ENCODE measurements around the gene MERTK.
A peak's percentile ranks its signal among the peaks of the same experiment; 100 is the strongest.

MERTK gene

DNA sequence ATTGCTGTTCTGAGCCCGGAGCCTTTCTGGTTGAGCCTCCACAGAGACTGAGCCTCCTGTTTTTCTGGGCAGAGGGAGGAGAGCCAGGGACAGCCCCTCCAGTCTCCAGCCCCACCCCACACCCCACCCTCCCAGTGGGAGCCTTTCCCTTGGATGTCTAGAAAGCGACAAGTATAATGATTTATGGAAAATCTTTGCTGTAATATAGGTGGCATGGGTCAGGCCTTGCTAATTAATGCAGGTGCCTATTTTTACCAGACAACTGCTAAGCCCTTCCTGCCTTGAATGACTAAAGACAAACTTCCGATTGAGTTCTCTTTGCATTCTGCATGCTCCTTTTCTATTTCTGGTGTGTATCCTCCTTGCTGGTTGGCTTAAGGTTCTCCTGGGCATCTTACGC lies 43.1 kb downstream of the MERTK start:
- H3K27ac ChIP-seq = no peak overlapping the region
- no peak for TF ChIP-seq ZFX (IDR thresholded peaks at IDR 0.05)
- TF ChIP-seq, protein P1, sequence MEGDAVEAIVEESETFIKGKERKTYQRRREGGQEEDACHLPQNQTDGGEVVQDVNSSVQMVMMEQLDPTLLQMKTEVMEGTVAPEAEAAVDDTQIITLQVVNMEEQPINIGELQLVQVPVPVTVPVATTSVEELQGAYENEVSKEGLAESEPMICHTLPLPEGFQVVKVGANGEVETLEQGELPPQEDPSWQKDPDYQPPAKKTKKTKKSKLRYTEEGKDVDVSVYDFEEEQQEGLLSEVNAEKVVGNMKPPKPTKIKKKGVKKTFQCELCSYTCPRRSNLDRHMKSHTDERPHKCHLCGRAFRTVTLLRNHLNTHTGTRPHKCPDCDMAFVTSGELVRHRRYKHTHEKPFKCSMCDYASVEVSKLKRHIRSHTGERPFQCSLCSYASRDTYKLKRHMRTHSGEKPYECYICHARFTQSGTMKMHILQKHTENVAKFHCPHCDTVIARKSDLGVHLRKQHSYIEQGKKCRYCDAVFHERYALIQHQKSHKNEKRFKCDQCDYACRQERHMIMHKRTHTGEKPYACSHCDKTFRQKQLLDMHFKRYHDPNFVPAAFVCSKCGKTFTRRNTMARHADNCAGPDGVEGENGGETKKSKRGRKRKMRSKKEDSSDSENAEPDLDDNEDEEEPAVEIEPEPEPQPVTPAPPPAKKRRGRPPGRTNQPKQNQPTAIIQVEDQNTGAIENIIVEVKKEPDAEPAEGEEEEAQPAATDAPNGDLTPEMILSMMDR (conservative IDR thresholded peaks at IDR 0.05) = no peak

DNA sequence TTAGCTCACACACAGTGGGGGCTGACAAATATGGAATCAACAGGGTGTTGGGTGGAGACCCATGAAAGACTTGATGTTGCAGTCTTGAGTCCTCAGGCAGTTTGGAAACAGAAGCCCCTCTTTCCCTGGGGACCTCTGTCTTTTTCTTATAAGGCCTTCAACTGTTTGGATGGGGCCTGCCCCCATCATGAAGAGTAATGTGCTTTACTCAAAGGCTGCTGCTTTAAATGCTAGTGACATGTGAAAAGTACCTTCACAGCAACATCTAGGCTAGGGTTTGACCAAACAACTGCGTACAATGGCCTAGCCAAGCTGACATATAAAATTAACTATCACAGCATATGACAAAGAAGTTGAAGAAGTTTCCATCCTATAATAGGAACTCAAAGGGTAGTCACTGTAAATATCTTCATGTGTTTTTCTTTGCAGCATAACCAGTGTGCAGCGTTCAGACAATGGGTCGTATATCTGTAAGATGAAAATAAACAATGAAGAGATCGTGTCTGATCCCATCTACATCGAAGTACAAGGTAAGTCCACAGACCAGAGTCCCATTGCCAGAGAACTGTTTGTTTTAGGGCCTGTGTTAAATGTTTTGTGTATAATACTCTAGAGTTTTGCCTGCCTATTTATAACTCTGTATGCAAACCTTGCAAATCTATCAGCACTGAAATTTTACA lies 46.3 kb downstream of the MERTK start:
- TF ChIP-seq, protein P1 (conservative IDR thresholded peaks at IDR 0.05) = no peak
- no peak for TF ChIP-seq ZFX (IDR thresholded peaks at IDR 0.05)
- no peak overlapping the region; the same call in 1 of the 2 replicates for H3K27ac ChIP-seq

DNA sequence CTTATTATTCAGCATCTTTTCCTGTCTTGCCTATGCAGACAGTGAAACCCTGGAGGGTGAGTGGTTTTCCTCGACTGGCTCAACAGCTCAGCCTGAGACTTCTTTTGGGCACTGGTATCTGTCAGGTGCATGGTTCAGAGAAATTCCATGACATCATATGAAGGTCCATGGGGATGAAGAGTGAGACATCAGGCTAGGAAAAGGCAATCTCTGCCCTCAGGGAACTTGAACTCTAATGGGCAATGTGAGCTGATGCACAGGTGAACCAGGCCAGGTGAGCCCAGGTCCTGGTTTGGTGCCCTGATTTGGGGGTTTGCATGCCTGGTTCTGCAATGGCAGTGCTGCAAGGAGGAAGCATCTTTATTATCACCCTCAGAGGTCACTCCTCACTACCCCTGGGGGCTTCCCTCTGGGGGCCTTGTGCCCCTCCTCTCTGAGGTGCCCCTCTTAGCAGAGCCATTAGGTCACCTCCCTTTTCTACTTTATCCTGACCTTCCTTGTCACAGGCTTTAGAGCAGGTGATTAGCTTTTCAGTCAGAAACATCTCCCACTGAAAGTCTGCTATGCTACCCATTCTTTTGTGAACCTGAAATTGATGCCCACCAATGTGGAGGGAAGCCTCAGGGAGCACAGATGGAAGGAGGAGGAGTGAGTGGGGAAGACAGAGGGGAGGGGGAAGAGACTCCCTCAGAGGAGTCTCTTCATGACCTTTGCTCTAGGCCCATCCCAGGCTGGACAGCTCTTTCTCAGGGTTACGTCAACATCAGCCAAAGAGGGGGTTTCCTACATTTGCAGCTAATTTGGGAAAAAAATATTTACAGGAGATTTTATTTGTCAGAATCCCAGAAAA lies 47.3 kb downstream of the MERTK start:
- peak overlapping the region; percentile 76 for H3K27ac ChIP-seq
- no peak for TF ChIP-seq ZFX (IDR thresholded peaks at IDR 0.05)
- TF ChIP-seq, protein P1 (conservative IDR thresholded peaks at IDR 0.05) = no peak

DNA sequence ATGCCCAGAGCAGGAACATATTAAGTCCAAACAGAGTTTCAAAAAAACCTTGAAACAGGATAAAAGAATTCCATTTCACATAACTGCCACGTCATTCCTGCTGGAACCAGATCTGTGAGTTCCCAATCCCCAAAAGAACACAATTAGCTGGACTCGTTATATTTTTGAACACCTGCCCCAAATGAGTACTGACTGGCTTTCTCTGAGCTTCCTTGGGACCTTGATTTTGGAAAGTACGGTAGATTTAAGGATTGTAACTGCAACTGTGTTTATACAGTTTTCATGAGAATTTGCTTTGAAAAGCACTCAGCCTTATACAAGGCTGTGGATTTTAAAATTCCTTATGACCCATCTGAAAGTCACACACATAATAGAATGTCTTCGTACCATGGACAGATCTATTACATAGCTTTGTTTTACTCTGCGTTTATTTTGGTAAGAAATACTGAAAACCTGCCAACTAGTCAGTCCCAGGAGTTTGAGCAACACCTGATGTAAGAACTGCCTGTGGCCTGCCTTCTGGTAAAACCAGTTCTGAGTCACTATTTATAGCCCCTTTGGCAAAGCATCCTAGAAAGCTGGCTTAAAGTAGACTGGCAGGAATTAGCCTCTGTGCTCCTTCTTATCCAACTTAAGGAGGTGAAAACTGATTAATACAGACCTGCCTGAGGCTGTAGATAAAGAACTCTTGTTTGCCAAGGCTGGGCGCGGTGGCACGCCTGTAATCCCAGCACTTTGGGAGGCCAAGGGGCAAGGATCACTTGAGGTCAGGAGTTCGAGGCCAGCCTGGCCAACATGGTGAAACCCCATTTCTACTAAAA lies 48.1 kb downstream of the MERTK start:
- peak overlapping the region; percentile 76 for H3K27ac ChIP-seq

DNA sequence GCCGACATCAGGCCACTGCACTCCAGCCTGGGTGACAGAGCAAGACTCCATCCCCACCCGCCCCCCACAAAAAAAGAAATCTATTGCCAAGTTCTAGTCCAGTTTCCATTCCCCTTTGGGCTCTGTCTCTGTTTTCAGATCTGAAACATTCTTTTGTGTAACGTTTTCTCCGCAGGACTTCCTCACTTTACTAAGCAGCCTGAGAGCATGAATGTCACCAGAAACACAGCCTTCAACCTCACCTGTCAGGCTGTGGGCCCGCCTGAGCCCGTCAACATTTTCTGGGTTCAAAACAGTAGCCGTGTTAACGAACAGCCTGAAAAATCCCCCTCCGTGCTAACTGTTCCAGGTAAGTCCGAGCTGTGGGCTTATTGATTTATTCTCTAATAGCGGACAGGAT lies 48.8 kb downstream of the MERTK start:
- H3K27ac ChIP-seq = peak overlapping the region; percentile 76
- no peak for TF ChIP-seq ZFX (IDR thresholded peaks at IDR 0.05)
- TF ChIP-seq, protein P1 (conservative IDR thresholded peaks at IDR 0.05) = no peak

More for the DNA sequence above, 48.1 kb downstream of the MERTK start:
- TF ChIP-seq, protein P1 (conservative IDR thresholded peaks at IDR 0.05) = no peak
- no peak for TF ChIP-seq ZFX (IDR thresholded peaks at IDR 0.05)

DNA sequence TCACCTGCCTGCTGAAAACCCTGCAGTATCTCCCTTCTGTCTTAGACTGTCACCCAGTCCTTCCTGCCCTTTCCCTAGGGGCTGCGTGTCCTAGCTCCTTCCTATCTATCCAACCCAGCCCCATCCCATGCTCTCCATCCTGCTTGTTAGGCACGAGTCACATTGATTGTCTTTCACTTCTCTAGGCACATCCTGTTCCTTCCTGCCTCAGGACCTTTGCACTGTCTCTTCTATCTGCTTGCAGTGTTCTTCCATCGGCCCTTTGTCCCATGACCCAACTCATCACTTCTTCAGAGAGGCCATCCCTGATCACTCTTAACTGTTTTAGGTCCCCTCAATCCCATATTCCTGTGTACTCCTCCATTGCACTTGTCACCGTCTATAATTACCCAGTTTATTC lies 50.4 kb downstream of the MERTK start:
- no peak overlapping the region for H3K27ac ChIP-seq
- TF ChIP-seq ZFX (IDR thresholded peaks at IDR 0.05) = no peak
- TF ChIP-seq, protein P1 (conservative IDR thresholded peaks at IDR 0.05) = no peak

Measured in C4-2B (cell line).